Measurements from ENCODE around the gene COG1.

COG1 gene

DNA sequence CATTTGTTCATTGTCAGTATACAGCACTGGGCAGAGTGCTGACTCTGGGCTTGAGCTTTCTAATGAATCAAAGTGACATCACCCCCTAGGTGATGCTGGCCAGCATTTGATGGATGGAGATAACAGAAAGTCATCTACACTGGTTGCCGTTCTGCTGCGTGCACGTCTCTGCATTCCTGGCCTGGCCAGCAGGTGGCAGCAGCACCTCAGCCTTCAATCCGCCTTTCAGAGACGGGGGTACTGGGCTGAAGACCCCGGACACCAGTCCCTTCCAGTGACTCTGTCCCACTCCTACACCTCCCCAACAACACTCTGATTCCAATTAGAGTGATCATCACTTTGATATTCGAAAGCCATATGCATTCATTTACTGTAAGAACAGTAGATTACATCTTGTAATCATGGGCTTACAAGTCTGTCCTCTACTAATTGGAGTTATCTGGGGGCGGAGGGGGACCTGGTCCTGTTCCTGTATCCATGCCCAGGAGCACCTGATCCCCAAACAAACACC is 62.9 kb downstream of the COG1 start:
- Histone ChIP-seq H3K9ac (ENCODE audit: low read length in 2 of 2) (no peak overlapping the region), H3K4me1 (ENCODE audit: control insufficient read depth, insufficient read depth, low read length) (peaks cover 15% of the 10 kb centered on the region), H3K9me3 (ENCODE audit: control insufficient read depth in 2 of 2, low read length in 2 of 2) (no peaks in the 10 kb centered on the region), H3K27me3 (ENCODE audit: control insufficient read depth in 1 of 2, insufficient read depth in 2 of 2, low read length in 2 of 2) (no peaks in the 10 kb centered on the region), H3K4me3 (ENCODE audit: low read length in 2 of 2) (no peak overlapping the region), H3K27ac (ENCODE audit: low read length) (no peak overlapping the region), H3K36me3 (ENCODE audit: control insufficient read depth in 2 of 2, insufficient read depth in 2 of 2, low read length in 2 of 2) (no peaks in the 10 kb centered on the region)

DNA sequence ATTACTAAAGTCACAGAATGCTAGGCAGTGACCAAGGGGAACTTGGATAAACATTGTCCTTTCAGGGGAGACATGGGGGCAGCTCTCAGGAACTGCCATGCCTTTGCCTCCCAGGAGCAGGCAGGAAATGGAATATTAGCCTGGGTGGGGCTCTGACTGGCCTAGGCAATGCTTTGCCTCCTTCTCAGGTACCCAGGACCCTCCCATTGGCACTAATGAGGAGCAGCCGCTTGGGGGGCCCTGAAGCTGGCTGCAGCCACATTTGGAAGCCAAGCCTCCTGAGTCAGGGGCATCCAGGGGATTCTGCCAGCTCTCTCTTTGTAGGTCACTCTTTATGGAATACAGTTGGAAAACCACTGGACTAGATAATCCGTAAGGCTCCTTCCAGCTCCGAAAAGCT is 63.4 kb downstream of the COG1 start:
- Histone ChIP-seq H3K9ac (ENCODE audit: low read length in 2 of 2) (no peak overlapping the region), H3K36me3 (ENCODE audit: control insufficient read depth in 2 of 2, insufficient read depth in 2 of 2, low read length in 2 of 2) (no peaks in the 10 kb centered on the region), H3K9me3 (ENCODE audit: control insufficient read depth in 2 of 2, low read length in 2 of 2) (no peaks in the 10 kb centered on the region), H3K4me1 (ENCODE audit: control insufficient read depth, insufficient read depth, low read length) (peaks cover 15% of the 10 kb centered on the region), H3K4me3 (ENCODE audit: low read length in 2 of 2) (no peak overlapping the region), H3K27me3 (ENCODE audit: control insufficient read depth in 1 of 2, insufficient read depth in 2 of 2, low read length in 2 of 2) (no peaks in the 10 kb centered on the region), H3K27ac (ENCODE audit: low read length) (no peak overlapping the region)

DNA sequence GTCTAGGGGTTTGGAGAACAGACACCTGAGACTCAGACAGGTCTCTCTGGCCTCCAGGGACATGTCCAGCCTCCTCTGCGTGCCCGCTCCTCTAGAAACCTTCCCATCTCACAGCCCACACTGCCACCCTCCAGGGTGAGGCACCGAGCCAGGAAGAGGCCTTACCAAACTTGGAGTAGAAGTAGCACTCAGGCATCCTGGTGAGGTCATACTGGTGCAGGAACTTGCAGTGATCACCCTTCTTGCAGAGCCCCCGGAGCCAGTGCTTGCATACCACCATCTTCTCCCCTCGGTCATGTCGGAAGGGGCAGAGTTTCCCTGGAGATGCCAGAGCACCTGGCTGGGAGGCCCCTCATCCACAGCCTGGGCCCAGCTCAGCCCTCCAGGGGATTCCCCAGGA is 64.7 kb downstream of the COG1 start:
- Histone ChIP-seq H3K36me3 (ENCODE audit: control insufficient read depth in 2 of 2, insufficient read depth in 2 of 2, low read length in 2 of 2) (no peaks in the 10 kb centered on the region), H3K9ac (ENCODE audit: low read length in 2 of 2) (no peak overlapping the region)

More for the DNA sequence above, 64.7 kb downstream of the COG1 start:
- Histone ChIP-seq H3K27ac (ENCODE audit: low read length) (no peak overlapping the region), H3K27me3 (ENCODE audit: control insufficient read depth in 1 of 2, insufficient read depth in 2 of 2, low read length in 2 of 2) (no peaks in the 10 kb centered on the region), H3K4me3 (ENCODE audit: low read length in 2 of 2) (no peak overlapping the region), H3K4me1 (ENCODE audit: control insufficient read depth, insufficient read depth, low read length) (peaks cover 21% of the 10 kb centered on the region), H3K9me3 (ENCODE audit: control insufficient read depth in 2 of 2, low read length in 2 of 2) (no peaks in the 10 kb centered on the region)
